Brain microvascular endothelial cell (primary cell): ENCODE data around the gene CFDP1.

Experiments used
- DNase-seq: peaks from one replicate; pipeline ENCODE4 v3.0.0-alpha.2; 2020
- H3K27ac ChIP-seq: fragments of 250-450 bp; sonication (Bioruptor Pico); 2 replicates; pipeline ENCODE4 v1.5.1; 2020; ENCODE audit warnings: mild to moderate bottlenecking, moderate library complexity
- H3K27me3 ChIP-seq: fragments of 250-450 bp; sonication (Bioruptor Pico); replicated peaks from 2 replicates; pipeline ENCODE4 v1.5.1; 2020; ENCODE audit warnings: mild to moderate bottlenecking
- H3K36me3 ChIP-seq: fragments of 250-450 bp; sonication (Bioruptor Pico); replicated peaks from 2 replicates; pipeline ENCODE4 v1.5.1; 2020; ENCODE audit warnings: mild to moderate bottlenecking
- H3K4me3 ChIP-seq: 2 replicates; pipeline ENCODE4 v1.5.1; 2011; ENCODE audit warnings: low read depth, mild to moderate bottlenecking, control low read depth, low read length, moderate library complexity
- CTCF ChIP-seq: IDR thresholded peaks from 2 replicates; pipeline ENCODE4 v1.5.1; 2011; ENCODE audit warnings: low read depth, mild to moderate bottlenecking, moderate library complexity, low read length, control low read depth, inconsistent platforms; ENCODE audit errors: missing control alignments
- in situ Hi-C: cut with HindIII; loops from 2 replicates; pipeline ENCODE4 v1.10.0; 2017; ENCODE audit warnings: low sequenced_read_pairs, low pct_ligation_motif_present

Gene CFDP1

GRCh38 chr16:75305364-75306098 lies 127.8 kb downstream of the CFDP1 start:
- H3K36me3 ChIP-seq, result peaks cover 3% of the 10 kb centered on the region
- no peak for TF ChIP-seq CTCF
- peak overlapping the region; percentile 96 for H3K27ac ChIP-seq
- peak; percentile 100 for DNase-seq
- in situ Hi-C loops, result loop anchor here (5.0 kb wide), 1 partner anchor 82 kb away; no protein-coding TSS in a partner anchor
- no peaks in the 10 kb centered on the region for H3K27me3 ChIP-seq
- no peak overlapping the region for H3K4me3 ChIP-seq

- DNase-seq, result peak; percentile 94
- peak; percentile 24 for TF ChIP-seq CTCF
- in situ Hi-C loops, result loop anchor here (5.0 kb wide), 1 partner anchor 83 kb away; no protein-coding TSS in a partner anchor
- no peaks in the 10 kb centered on the region for H3K27me3 ChIP-seq
- peaks cover 3% of the 10 kb centered on the region for H3K36me3 ChIP-seq
- H3K27ac ChIP-seq, result peak overlapping the region; percentile 96
- H3K4me3 ChIP-seq, result no peak overlapping the region
Measured at GRCh38 chr16:75304521-75305363, 128.6 kb downstream of the CFDP1 start.

- H3K27ac ChIP-seq, result no peak overlapping the region
- no peak for TF ChIP-seq CTCF
- H3K27me3 ChIP-seq, result no peaks in the 10 kb centered on the region
- H3K4me3 ChIP-seq, result no peak overlapping the region
- in situ Hi-C loops, result no loop called here
- DNase-seq, result no peak
- H3K36me3 ChIP-seq, result peaks cover 8% of the 10 kb centered on the region
Measured at GRCh38 chr16:75301804-75302203, 131.5 kb downstream of the CFDP1 start.

GRCh38 chr16:75298267-75298666 lies 135.0 kb downstream of the CFDP1 start:
- Histone ChIP-seq H3K27me3 (no peaks in the 10 kb centered on the region), H3K36me3 (peaks cover 7% of the 10 kb centered on the region), H3K4me3 (no peak overlapping the region), H3K27ac (no peak overlapping the region)
- in situ Hi-C loops, result no loop called here
- TF ChIP-seq CTCF, result no peak
- no peak for DNase-seq

GRCh38 chr16:75296606-75297005 lies 136.7 kb downstream of the CFDP1 start:
- H3K4me3 ChIP-seq, result no peak overlapping the region
- in situ Hi-C loops, result no loop called here
- no peak overlapping the region for H3K27ac ChIP-seq
- H3K27me3 ChIP-seq, result no peaks in the 10 kb centered on the region
- no peak for TF ChIP-seq CTCF
- peaks cover 13% of the 10 kb centered on the region for H3K36me3 ChIP-seq
- peak; percentile 18 for DNase-seq
